ENCODE results near the gene CTU2. TPM values are rescaled to one million over a fixed set of nuclear protein-coding genes. Genes with fewer than 3 reads are reported as not detected.
A peak's percentile ranks its signal among the peaks of the same experiment; 100 is the strongest.

The CTU2 gene
- total RNA-seq, 2 donors from 2014 or later: 15.0 to 19.1 TPM

GRCh38 chr16:88739139-88739976, 33.1 kb downstream of the CTU2 start:
- TF ChIP-seq CTCF (IDR thresholded peaks at IDR 0.05): no peak
- TF ChIP-seq POLR2AphosphoS5 (IDR thresholded peaks at IDR 0.05): peak; percentile 44
- intact Hi-C loops (cut with DNase I): loop anchor here (10.0 kb wide), 2 partner anchors 435 to 475 kb away; partner anchors contain the start of genes CDH15 and ZNF778
- Histone ChIP-seq H3K36me3 (no peaks in the 10 kb centered on the region), H3K27ac (peak overlapping the region; percentile 53 to 68), H3K4me3 (no peak overlapping the region), H3K9me3 (no peaks in the 10 kb centered on the region), H3K27me3 (replicated peaks; ENCODE audit: insufficient read depth) (no peaks in the 10 kb centered on the region), H3K4me1 (replicated peaks) (peaks cover 14% of the 10 kb centered on the region)
- peak; percentile 50 for DNase-seq (ENCODE audit: low spot score)
- WGBS: 65% methylated on average over 16 of the region's 22 CpGs

- peaks cover 14% of the 10 kb centered on the region for H3K4me1 ChIP-seq (replicated peaks)
- H3K4me3 ChIP-seq: no peak overlapping the region
- no peaks in the 10 kb centered on the region for H3K36me3 ChIP-seq
- H3K27me3 ChIP-seq (replicated peaks; ENCODE audit: insufficient read depth): no peaks in the 10 kb centered on the region
- intact Hi-C loops (cut with DNase I): loop anchor here (10.0 kb wide), 2 partner anchors 435 to 475 kb away; partner anchors contain the start of genes CDH15 and ZNF778
- TF ChIP-seq CTCF (IDR thresholded peaks at IDR 0.05) (no peak), POLR2A (IDR thresholded peaks at IDR 0.05) (no peak), POLR2AphosphoS5 (IDR thresholded peaks at IDR 0.05) (no peak)
- 89% methylated on average over 33 of the region's 33 CpGs for WGBS
- H3K27ac ChIP-seq: peak overlapping the region in 1 of 2 donors; percentile 68
- no peak for DNase-seq (ENCODE audit: low spot score)
- H3K9me3 ChIP-seq: no peaks in the 10 kb centered on the region
Observed at GRCh38 chr16:88739977-88740726, 33.8 kb downstream of the CTU2 start.

GRCh38 chr16:88740727-88741055, 34.4 kb downstream of the CTU2 start:
- no peaks in the 10 kb centered on the region for H3K36me3 ChIP-seq
- H3K27ac ChIP-seq: no peak overlapping the region
- no peaks in the 10 kb centered on the region for H3K27me3 ChIP-seq (replicated peaks; ENCODE audit: insufficient read depth)
- H3K4me3 ChIP-seq: no peak overlapping the region
- no peak for DNase-seq (ENCODE audit: low spot score)
- no peak for TF ChIP-seq CTCF (IDR thresholded peaks at IDR 0.05)
- TF ChIP-seq POLR2AphosphoS5 (IDR thresholded peaks at IDR 0.05): no peak
- no peak for TF ChIP-seq POLR2A (IDR thresholded peaks at IDR 0.05)
- 81% methylated on average over 6 of the region's 12 CpGs for WGBS
- H3K9me3 ChIP-seq: no peaks in the 10 kb centered on the region
- peaks cover 14% of the 10 kb centered on the region for H3K4me1 ChIP-seq (replicated peaks)
- intact Hi-C loops (cut with DNase I): no loop called here

- TF ChIP-seq CTCF (IDR thresholded peaks at IDR 0.05) (no peak), POLR2A (IDR thresholded peaks at IDR 0.05) (no peak), POLR2AphosphoS5 (IDR thresholded peaks at IDR 0.05) (no peak)
- Histone ChIP-seq H3K9me3 (no peaks in the 10 kb centered on the region), H3K4me1 (replicated peaks) (peaks cover 17% of the 10 kb centered on the region), H3K27ac (no peak overlapping the region), H3K4me3 (no peak overlapping the region), H3K27me3 (replicated peaks; ENCODE audit: insufficient read depth) (no peaks in the 10 kb centered on the region), H3K36me3 (no peaks in the 10 kb centered on the region)
- WGBS: 91% methylated on average over 16 of the region's 17 CpGs
- no peak for DNase-seq (ENCODE audit: low spot score)
- intact Hi-C loops (cut with DNase I): no loop called here
Observed at GRCh38 chr16:88741368-88741767, 35.1 kb downstream of the CTU2 start.
